HG03354 (cell line): ENCODE results near the gene FIP1L1.

Experiments
- ATAC-seq: cut with Tn5 transposase; IDR thresholded peaks from one replicate; pipeline ENCODE4 v1.9.1; 2021; ENCODE audit warnings: mild to moderate bottlenecking; ENCODE audit not compliant: unreplicated experiment, poor library complexity, severe bottlenecking

Gene FIP1L1

GRCh38 chr4:53490965-53491622, 113.7 kb downstream of the FIP1L1 start:
- peak; percentile 52 for ATAC-seq

- no peak for ATAC-seq
Observed at GRCh38 chr4:53494851-53495250, 117.4 kb downstream of the FIP1L1 start.

GRCh38 chr4:53497487-53498244, 120.2 kb downstream of the FIP1L1 start:
- no peak for ATAC-seq

- ATAC-seq: no peak
Observed at GRCh38 chr4:53498706-53499105, 121.3 kb downstream of the FIP1L1 start.

GRCh38 chr4:53499791-53500190, 122.3 kb downstream of the FIP1L1 start:
- no peak for ATAC-seq

- ATAC-seq: no peak
Observed at GRCh38 chr4:53500546-53500945, 123.1 kb downstream of the FIP1L1 start.

GRCh38 chr4:53501561-53501960, 124.1 kb downstream of the FIP1L1 start:
- ATAC-seq: no peak

- ATAC-seq: no peak
Observed at GRCh38 chr4:53502094-53502493, 124.7 kb downstream of the FIP1L1 start.

GRCh38 chr4:53505947-53506346, 128.5 kb downstream of the FIP1L1 start:
- ATAC-seq: no peak

GRCh38 chr4:53507058-53507457, 129.6 kb downstream of the FIP1L1 start:
- ATAC-seq: no peak

GRCh38 chr4:53507671-53508286, 130.3 kb downstream of the FIP1L1 start:
- ATAC-seq: no peak

- no peak for ATAC-seq
Observed at GRCh38 chr4:53508446-53508845, 131.0 kb downstream of the FIP1L1 start.

GRCh38 chr4:53510321-53510720, 132.9 kb downstream of the FIP1L1 start:
- no peak for ATAC-seq
